NCI-H2196 treated with DMSO at 0.1 percent for 48 hours (cell line): Measurements from ENCODE around the gene CCNL2.
"Not testable (repeated sequence)": the region's sequence is repeated elsewhere in the genome, so short reads cannot be mapped to it uniquely, and the experiment has no call there.

Source experiments
- DNase-seq: peaks from one replicate; lab custom pipeline; 2025; ENCODE audit not compliant: unreplicated experiment; lab: John Stamatoyannopoulos, UW

CCNL2 gene

GRCh38 chr1:1419813-1420653 is 20.9 kb upstream of the CCNL2 start:
- DNase-seq: no peak

- no peak for DNase-seq
These were observed 20.3 kb upstream of the CCNL2 start for GRCh38 chr1:1419363-1419812.

GRCh38 chr1:1418464-1419362 is 19.6 kb upstream of the CCNL2 start:
- DNase-seq: no peak

- DNase-seq: not testable (repeated sequence)
These were observed 18.8 kb upstream of the CCNL2 start for GRCh38 chr1:1417825-1418463.

GRCh38 chr1:1417396-1417795 is 18.3 kb upstream of the CCNL2 start:
- DNase-seq: not testable (repeated sequence)

GRCh38 chr1:1415751-1416150 is 16.6 kb upstream of the CCNL2 start:
- DNase-seq: no peak

GRCh38 chr1:1412311-1412902 is 13.3 kb upstream of the CCNL2 start:
- DNase-seq: not testable (repeated sequence)

- no peak for DNase-seq
These were observed 12.5 kb upstream of the CCNL2 start for GRCh38 chr1:1411626-1412025.

- not testable (repeated sequence) for DNase-seq
These were observed 11.1 kb upstream of the CCNL2 start for GRCh38 chr1:1410238-1410637.

- no peak for DNase-seq
These were observed 8.6 kb upstream of the CCNL2 start for GRCh38 chr1:1407636-1408318.

- peak; percentile 88 for DNase-seq
These were observed 7.9 kb upstream of the CCNL2 start, which contains the start of gene MRPL20 for GRCh38 chr1:1406821-1407635. Gene MRPL20 (minus strand): TSS chr1:1407293. CDS start chr1:1407217, 76 bp downstream.

GRCh38 chr1:1406101-1406820 is 7.1 kb upstream of the CCNL2 start:
- DNase-seq: no peak

GRCh38 chr1:1403653-1404052 is 4.5 kb upstream of the CCNL2 start:
- DNase-seq: no peak

GRCh38 chr1:1402901-1403392 is 3.8 kb upstream of the CCNL2 start:
- DNase-seq: not testable (repeated sequence)

- DNase-seq: peak; percentile 31
These were observed 3.2 kb upstream of the CCNL2 start for GRCh38 chr1:1402072-1402900.

- DNase-seq: no peak
These were observed 2.4 kb upstream of the CCNL2 start for GRCh38 chr1:1401457-1402010.
